HG03565 (cell line): ENCODE results near the gene PRELID2.
"Not testable (repeated sequence)": the region's sequence is repeated elsewhere in the genome, so short reads cannot be mapped to it uniquely, and the experiment has no call there.

Experiments used
- ATAC-seq: cut with Tn5 transposase; IDR thresholded peaks from one replicate; pipeline ENCODE4 v1.9.1; 2021; ENCODE audit warnings: mild to moderate bottlenecking, moderate library complexity; ENCODE audit not compliant: unreplicated experiment

The PRELID2 gene

GRCh38 chr5:145752947-145753346 is 82.2 kb downstream of the PRELID2 start:
- no peak for ATAC-seq

GRCh38 chr5:145752534-145752933 is 82.6 kb downstream of the PRELID2 start:
- no peak for ATAC-seq

GRCh38 chr5:145750199-145750598 is 84.9 kb downstream of the PRELID2 start:
- ATAC-seq = no peak

- no peak for ATAC-seq
Measured at GRCh38 chr5:145743396-145744061, 91.6 kb downstream of the PRELID2 start.

DNA sequence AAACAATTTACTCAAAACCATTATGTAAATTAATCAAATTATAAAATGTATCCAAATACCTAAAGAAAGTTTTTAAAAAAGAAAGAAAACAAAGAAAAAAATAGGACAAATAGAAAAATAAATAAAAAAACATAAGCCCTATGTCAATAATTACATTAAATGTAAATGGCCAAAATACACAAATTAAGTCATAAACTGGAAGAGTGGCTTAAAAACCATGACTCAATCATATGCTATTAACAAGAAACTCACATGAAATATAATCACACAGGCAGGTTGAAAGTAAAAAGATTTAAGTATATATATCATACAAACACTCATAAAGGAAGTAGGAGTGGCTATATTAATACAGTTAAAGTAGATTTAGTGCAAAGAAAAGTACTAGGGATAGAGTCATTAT is 95.3 kb downstream of the PRELID2 start:
- no peak for ATAC-seq

DNA sequence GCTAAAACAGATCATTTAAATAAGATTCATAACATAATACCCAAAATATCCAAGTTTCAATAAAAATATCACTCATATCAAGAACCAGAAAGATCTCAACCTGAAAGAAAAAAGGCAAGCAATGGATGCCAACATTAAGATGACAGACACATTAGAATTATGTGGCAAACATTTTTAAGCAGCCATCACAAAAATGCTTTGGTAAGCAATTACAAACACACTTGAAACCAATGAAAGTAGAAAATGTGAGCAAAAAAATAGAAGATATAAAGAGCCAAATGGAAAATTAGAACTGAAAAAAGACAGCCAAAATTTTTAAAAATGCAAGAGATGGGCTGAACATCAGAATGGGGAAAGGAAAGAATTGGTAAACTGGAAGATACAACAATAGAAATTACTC is 96.9 kb downstream of the PRELID2 start:
- no peak for ATAC-seq

- no peak for ATAC-seq
Measured at GRCh38 chr5:145737578-145737977, 97.6 kb downstream of the PRELID2 start.

- ATAC-seq = not testable (repeated sequence)
Measured at GRCh38 chr5:145729956-145730355, 105.2 kb downstream of the PRELID2 start.

DNA sequence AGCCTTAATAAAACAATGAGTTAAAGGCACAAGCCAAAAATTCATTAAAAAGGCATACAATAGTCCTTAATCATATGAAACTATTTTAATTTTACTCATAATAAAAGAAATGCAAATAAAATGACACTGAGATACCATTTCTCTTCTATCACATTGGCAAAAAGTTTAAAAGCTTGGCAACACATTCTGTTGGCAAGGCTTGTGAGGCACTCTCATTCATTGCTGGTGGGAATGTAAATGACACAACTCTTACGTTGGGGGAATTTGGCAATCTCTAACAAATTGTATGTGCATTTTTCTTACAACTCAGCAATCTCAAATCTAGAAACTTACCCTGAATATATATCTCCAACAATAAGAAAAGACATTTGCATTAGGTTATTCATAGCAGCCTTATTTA is 111.6 kb downstream of the PRELID2 start:
- ATAC-seq = no peak

GRCh38 chr5:145718956-145719355 is 116.2 kb downstream of the PRELID2 start:
- ATAC-seq = no peak

DNA sequence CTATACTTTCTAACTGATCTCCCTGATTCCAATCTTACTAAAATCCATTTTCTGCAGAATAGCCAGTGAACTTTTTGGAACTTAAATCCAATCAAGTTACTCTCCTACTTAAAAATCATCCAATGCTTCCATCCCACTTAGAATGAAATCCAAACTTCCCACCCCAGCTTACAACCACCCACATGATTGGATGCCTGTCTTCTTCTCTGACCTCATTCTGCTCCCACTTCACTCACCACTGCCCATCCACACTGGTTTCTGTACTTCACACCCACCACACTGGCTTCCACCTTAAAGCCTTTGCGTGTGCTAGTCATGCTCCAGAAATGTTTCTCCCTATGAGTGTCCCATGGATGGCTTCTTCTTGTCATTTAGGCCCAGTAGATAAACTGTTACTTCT is 119.7 kb downstream of the PRELID2 start:
- no peak for ATAC-seq

DNA sequence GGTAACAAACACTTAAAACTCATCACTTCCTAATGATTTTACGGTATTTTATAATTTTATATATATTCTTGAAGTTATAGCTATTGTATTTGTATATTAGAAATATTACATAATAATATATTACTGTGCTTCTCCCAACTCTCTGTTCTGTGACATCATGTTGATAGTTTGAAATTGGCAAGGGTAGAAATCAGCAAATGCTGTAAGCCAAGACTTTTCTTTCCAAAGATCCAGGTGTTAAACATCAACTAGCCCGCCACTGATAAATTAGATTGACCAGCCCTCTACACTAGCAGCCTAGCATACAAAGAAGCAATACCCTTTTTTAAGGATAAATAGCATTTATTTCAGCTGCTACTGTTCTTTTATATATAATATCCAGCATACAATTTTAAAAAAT is 122.9 kb downstream of the PRELID2 start:
- no peak for ATAC-seq

GRCh38 chr5:145711417-145711816 is 123.7 kb downstream of the PRELID2 start:
- no peak for ATAC-seq
